HCT116 (cell line): Measurements from ENCODE around the gene ESR1.

Experiments
- CBX3 ChIP-seq: IDR thresholded peaks from 2 replicates; pipeline ENCODE4 v1.6.1; 2012; ENCODE audit warnings: low read depth
- CEBPB ChIP-seq: IDR thresholded peaks from 2 replicates; pipeline ENCODE4 v1.6.1; 2012; ENCODE audit warnings: low read depth
- EGR1 ChIP-seq: IDR thresholded peaks from 2 replicates; pipeline ENCODE4 v1.6.1; 2012; ENCODE audit warnings: low read depth
- ELF1 ChIP-seq: IDR thresholded peaks from 2 replicates; pipeline ENCODE4 v1.6.1; 2012; ENCODE audit warnings: low read depth, borderline replicate concordance
- EZH2 ChIP-seq: fragments of 200-600 bp; sonication (generic); IDR thresholded peaks from 2 replicates; pipeline ENCODE4 v1.6.1; 2017; ENCODE audit warnings: antibody characterized with exemption, mixed run types
- POLR2A ChIP-seq: IDR thresholded peaks from 2 replicates; pipeline ENCODE4 v1.7.0; 2011; ENCODE audit warnings: borderline replicate concordance; ENCODE audit not compliant: insufficient read depth, insufficient read length; ENCODE audit errors: extremely low read depth
- POLR2AphosphoS5 ChIP-seq: IDR thresholded peaks from 2 replicates; pipeline ENCODE4 v1.6.1; 2011; ENCODE audit warnings: mild to moderate bottlenecking, low read depth, low read length, moderate library complexity
- RAD21 ChIP-seq: IDR thresholded peaks from 2 replicates; pipeline ENCODE4 v1.6.1; 2012; ENCODE audit warnings: low read depth, mild to moderate bottlenecking
- YY1 ChIP-seq: IDR thresholded peaks from 2 replicates; pipeline ENCODE4 v1.6.1; 2011; ENCODE audit warnings: low read length, low read depth, moderate library complexity, mild to moderate bottlenecking; ENCODE audit not compliant: insufficient replicate concordance; ENCODE audit errors: extremely low read depth
- ZBTB33 ChIP-seq: IDR thresholded peaks from 2 replicates; pipeline ENCODE4 v1.6.1; 2011; ENCODE audit warnings: mild to moderate bottlenecking, low read length, moderate library complexity; ENCODE audit not compliant: insufficient replicate concordance; ENCODE audit errors: extremely low read depth
- TF ChIP-seq, protein P1 (sequence below), 3 experiments: fragments of 200-600 bp in 1 of 3; sonication (generic) in 1 of 3; IDR thresholded peaks in 2 of 3; conservative IDR thresholded peaks in 1 of 3; 2 replicates each; pipeline ENCODE4 v1.5.1; 2012 to 2017; ENCODE audit warnings: low read depth in 2 of 3, low read length in 2 of 3, antibody characterized with exemption in 1 of 3, borderline replicate concordance in 1 of 3, control low read depth in 1 of 3, mild to moderate bottlenecking in 1 of 3, mixed read lengths in 1 of 3, mixed run types in 1 of 3, moderate library complexity in 1 of 3; ENCODE audit not compliant: insufficient read depth in 1 of 3

GRCh38 chr6:151862461-151862860 is 55.0 kb downstream of the ESR1 start:
- no peak for TF ChIP-seq ELF1
- TF ChIP-seq, protein P1, sequence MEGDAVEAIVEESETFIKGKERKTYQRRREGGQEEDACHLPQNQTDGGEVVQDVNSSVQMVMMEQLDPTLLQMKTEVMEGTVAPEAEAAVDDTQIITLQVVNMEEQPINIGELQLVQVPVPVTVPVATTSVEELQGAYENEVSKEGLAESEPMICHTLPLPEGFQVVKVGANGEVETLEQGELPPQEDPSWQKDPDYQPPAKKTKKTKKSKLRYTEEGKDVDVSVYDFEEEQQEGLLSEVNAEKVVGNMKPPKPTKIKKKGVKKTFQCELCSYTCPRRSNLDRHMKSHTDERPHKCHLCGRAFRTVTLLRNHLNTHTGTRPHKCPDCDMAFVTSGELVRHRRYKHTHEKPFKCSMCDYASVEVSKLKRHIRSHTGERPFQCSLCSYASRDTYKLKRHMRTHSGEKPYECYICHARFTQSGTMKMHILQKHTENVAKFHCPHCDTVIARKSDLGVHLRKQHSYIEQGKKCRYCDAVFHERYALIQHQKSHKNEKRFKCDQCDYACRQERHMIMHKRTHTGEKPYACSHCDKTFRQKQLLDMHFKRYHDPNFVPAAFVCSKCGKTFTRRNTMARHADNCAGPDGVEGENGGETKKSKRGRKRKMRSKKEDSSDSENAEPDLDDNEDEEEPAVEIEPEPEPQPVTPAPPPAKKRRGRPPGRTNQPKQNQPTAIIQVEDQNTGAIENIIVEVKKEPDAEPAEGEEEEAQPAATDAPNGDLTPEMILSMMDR (IDR thresholded peaks at IDR 0.05 in 2 of 3, conservative IDR thresholded peaks at IDR 0.05 in 1 of 3; ENCODE audit: borderline replicate concordance in 1 of 3, insufficient read depth in 1 of 3, low read depth in 2 of 3, low read length in 2 of 3): no peak
- no peak for TF ChIP-seq ZBTB33
- no peak for TF ChIP-seq POLR2A
- TF ChIP-seq EZH2: no peak
- no peak for TF ChIP-seq POLR2AphosphoS5
- no peak for TF ChIP-seq RAD21
- no peak for TF ChIP-seq YY1
- TF ChIP-seq CBX3: no peak
- no peak for TF ChIP-seq CEBPB
- no peak for TF ChIP-seq EGR1
